Measurements from ENCODE around the gene RBM15. TPM values are rescaled to one million over a fixed set of nuclear protein-coding genes. Genes with fewer than 3 reads are reported as not detected.

The RBM15 gene
- total and polyA plus RNA-seq, 2 of the 13 experiments (the other 11 are each of a cell fraction or from before 2014, with no cell fraction given) = 13.5 to 36.4 TPM

- TF ChIP-seq ARID4A (CRISPR knock-in tag; IDR thresholded peaks at IDR 0.05; ENCODE audit: borderline replicate concordance) = 0 out of 2 replicates have a peak, but pooled peaks have one; percentile 39
- no peak for TF ChIP-seq ZNF431 (CRISPR knock-in tag; IDR thresholded peaks at IDR 0.05; ENCODE audit: borderline replicate concordance, low read depth)
- 0 out of 2 replicates have a peak, but pooled peaks have one; percentile 36 for TF ChIP-seq ZNF451 (CRISPR knock-in tag; IDR thresholded peaks at IDR 0.05)
- no peak for TF ChIP-seq ZNF17 (CRISPR knock-in tag; IDR thresholded peaks at IDR 0.05)
- peak; percentile 25 for TF ChIP-seq IKZF4 (CRISPR knock-in tag; IDR thresholded peaks at IDR 0.05; ENCODE audit: borderline replicate concordance, low read depth, not compliant biosample characterization)
- no peak for TF ChIP-seq AHDC1 (CRISPR knock-in tag; IDR thresholded peaks at IDR 0.05; ENCODE audit: borderline replicate concordance)
- no peak for TF ChIP-seq ZNF362 (CRISPR knock-in tag; IDR thresholded peaks at IDR 0.05; ENCODE audit: borderline replicate concordance)
- no peak for TF ChIP-seq ZNF569 (CRISPR knock-in tag; IDR thresholded peaks at IDR 0.05; ENCODE audit: borderline replicate concordance)
- peak; percentile 73; the same call in 1 of the 2 replicates for TF ChIP-seq HOXA7 (CRISPR knock-in tag; IDR thresholded peaks at IDR 0.05)
- TF ChIP-seq ZNF607 (CRISPR knock-in tag; IDR thresholded peaks at IDR 0.05; ENCODE audit: borderline replicate concordance) = peak; percentile 34; the same call in 1 of the 2 replicates
- TF ChIP-seq CHCHD3 (CRISPR knock-in tag; IDR thresholded peaks at IDR 0.05) = no peak
- no peak for TF ChIP-seq ZNF496 (CRISPR knock-in tag; IDR thresholded peaks at IDR 0.05; ENCODE audit: insufficient replicate concordance)
- no peak for TF ChIP-seq PRDM4 (CRISPR knock-in tag; IDR thresholded peaks at IDR 0.05; ENCODE audit: borderline replicate concordance)
Measured at GRCh38 chr1:110339407-110340206, 430 bp downstream of the RBM15 start (continued).

All from HepG2 (cell line).